ENCODE results near the gene RASSF3.

The RASSF3 gene

DNA sequence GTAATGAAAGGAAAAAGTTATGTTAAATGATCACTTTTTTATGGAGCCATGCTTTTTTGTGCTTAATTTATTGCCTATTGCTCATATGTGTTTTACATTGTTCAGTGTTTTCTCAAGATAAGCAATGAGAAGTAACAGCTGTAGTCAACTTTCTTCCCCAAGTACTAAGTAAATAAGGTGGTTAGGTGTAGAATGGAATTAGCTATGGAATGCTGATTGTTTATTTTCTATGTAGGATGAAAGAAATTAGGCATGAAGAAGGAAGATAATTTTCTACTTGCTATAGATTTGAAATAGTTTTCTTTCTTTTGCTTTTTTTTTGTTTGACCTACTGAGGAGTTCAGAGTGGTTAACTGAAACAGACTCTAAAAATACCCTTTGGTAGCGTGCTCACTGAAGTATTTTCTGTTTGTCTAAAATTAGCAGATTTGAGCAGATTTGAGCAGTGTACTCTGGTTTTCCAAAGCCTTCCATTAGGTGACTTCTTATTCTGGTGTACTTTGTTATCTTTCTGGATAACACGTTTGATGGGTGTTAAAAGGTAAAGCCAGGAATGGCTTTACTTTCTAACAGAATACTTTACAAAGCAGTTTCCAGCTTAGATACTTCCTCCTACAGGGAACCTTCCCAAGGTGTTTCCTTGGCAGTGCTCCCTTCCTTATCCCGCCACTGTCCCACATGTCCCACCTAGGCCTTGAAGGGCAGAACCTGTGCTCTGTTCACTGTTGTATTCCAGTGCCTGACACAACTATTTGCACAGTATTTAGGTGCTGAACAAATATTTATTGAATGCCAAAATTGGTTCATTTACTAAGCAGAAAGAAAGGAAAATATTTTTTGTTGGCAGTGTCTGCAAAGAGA is 56.0 kb downstream of the RASSF3 start:
- Histone ChIP-seq H3K9ac (ENCODE audit: low read depth, low read length, poor library complexity, severe bottlenecking) (peak overlapping the region; percentile 9), H4K20me1 (ENCODE audit: insufficient read depth, low read length, poor library complexity, severe bottlenecking) (no peaks in the 10 kb centered on the region), H3K36me3 (ENCODE audit: insufficient read depth, low read length) (no peaks in the 10 kb centered on the region), H3K27me3 (ENCODE audit: insufficient read depth, low read length, poor library complexity, severe bottlenecking) (no peaks in the 10 kb centered on the region), H3F3A (ENCODE audit: low read depth) (peaks cover 8% of the 10 kb centered on the region), H3K9me3 (ENCODE audit: insufficient read depth, low read depth, low read length) (no peaks in the 10 kb centered on the region), H2AFZ (ENCODE audit: low read length) (no peak overlapping the region), H3K9me2 (replicated peaks; ENCODE audit: low read depth, low read length) (no peaks in the 10 kb centered on the region), H3K4me2 (ENCODE audit: low read depth, low read length, poor library complexity, severe bottlenecking) (peak overlapping the region; percentile 3), H3K79me2 (ENCODE audit: insufficient read depth, low read length) (peaks cover 62% of the 10 kb centered on the region), H3K4me3 (ENCODE audit: low read length, poor library complexity, severe bottlenecking) (no peak overlapping the region), H3K4me1 (ENCODE audit: insufficient read depth, low read length, poor library complexity, severe bottlenecking) (peaks cover 55% of the 10 kb centered on the region)
- no peak for TF ChIP-seq EZH2phosphoT487 (IDR thresholded peaks at IDR 0.05; ENCODE audit: borderline replicate concordance)
- TF ChIP-seq CTCF (conservative IDR thresholded peaks at IDR 0.05; ENCODE audit: low read length) = no peak

- Histone ChIP-seq H3F3A (ENCODE audit: low read depth) (peaks cover 8% of the 10 kb centered on the region), H3K9me2 (replicated peaks; ENCODE audit: low read depth, low read length) (no peaks in the 10 kb centered on the region), H3K79me2 (ENCODE audit: insufficient read depth, low read length) (peaks cover 70% of the 10 kb centered on the region), H3K9me3 (ENCODE audit: insufficient read depth, low read depth, low read length) (no peaks in the 10 kb centered on the region), H2AFZ (ENCODE audit: low read length) (no peak overlapping the region), H4K20me1 (ENCODE audit: insufficient read depth, low read length, poor library complexity, severe bottlenecking) (no peaks in the 10 kb centered on the region), H3K27me3 (ENCODE audit: insufficient read depth, low read length, poor library complexity, severe bottlenecking) (no peaks in the 10 kb centered on the region), H3K4me3 (ENCODE audit: low read length, poor library complexity, severe bottlenecking) (no peak overlapping the region), H3K36me3 (ENCODE audit: insufficient read depth, low read length) (no peaks in the 10 kb centered on the region), H3K9ac (ENCODE audit: low read depth, low read length, poor library complexity, severe bottlenecking) (peak overlapping the region; percentile 19), H3K4me2 (ENCODE audit: low read depth, low read length, poor library complexity, severe bottlenecking) (no peak overlapping the region), H3K4me1 (ENCODE audit: insufficient read depth, low read length, poor library complexity, severe bottlenecking) (peaks cover 64% of the 10 kb centered on the region)
- TF ChIP-seq CTCF (conservative IDR thresholded peaks at IDR 0.05; ENCODE audit: low read length) (no peak), EZH2phosphoT487 (IDR thresholded peaks at IDR 0.05; ENCODE audit: borderline replicate concordance) (no peak)
Measured at GRCh38 chr12:64667793-64668192, 57.5 kb downstream of the RASSF3 start.

DNA sequence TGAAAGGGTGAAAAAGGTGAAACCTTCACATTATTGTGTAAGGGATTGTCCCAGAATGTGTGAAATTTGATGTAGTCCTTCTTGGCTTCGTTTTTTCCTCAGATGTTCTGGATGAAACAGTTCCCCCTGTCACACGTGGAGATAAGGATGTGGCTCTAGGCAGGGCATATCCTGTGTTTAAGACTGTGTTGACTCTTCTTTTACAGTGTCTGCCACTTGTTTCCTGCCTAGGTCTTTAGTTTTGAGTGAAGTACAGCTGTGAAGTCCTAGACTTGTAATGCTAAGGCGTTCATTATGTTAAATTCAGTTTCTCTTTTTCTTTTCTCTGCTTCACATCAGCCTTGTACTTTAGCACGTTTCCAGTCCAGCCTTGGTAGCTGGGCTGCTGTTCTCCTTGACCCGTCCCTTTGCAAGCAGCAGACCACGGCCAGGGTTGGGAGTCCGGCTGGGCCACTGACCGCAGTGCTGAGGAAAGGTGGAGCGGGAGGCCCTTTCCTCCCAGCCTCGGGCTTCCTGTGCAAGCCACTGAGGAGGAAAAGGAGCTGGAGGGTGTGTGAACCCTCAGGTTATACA is 59.1 kb downstream of the RASSF3 start:
- Histone ChIP-seq H3K4me2 (ENCODE audit: low read depth, low read length, poor library complexity, severe bottlenecking) (peak overlapping the region; percentile 90), H3F3A (ENCODE audit: low read depth) (peaks cover 8% of the 10 kb centered on the region), H3K4me3 (ENCODE audit: low read length, poor library complexity, severe bottlenecking) (peak overlapping the region; percentile 73), H3K9me3 (ENCODE audit: insufficient read depth, low read depth, low read length) (no peaks in the 10 kb centered on the region), H3K4me1 (ENCODE audit: insufficient read depth, low read length, poor library complexity, severe bottlenecking) (peaks cover 80% of the 10 kb centered on the region), H3K36me3 (ENCODE audit: insufficient read depth, low read length) (no peaks in the 10 kb centered on the region), H2AFZ (ENCODE audit: low read length) (peak overlapping the region; percentile 49), H3K27me3 (ENCODE audit: insufficient read depth, low read length, poor library complexity, severe bottlenecking) (no peaks in the 10 kb centered on the region), H4K20me1 (ENCODE audit: insufficient read depth, low read length, poor library complexity, severe bottlenecking) (no peaks in the 10 kb centered on the region), H3K9ac (ENCODE audit: low read depth, low read length, poor library complexity, severe bottlenecking) (peak overlapping the region; percentile 69), H3K9me2 (replicated peaks; ENCODE audit: low read depth, low read length) (no peaks in the 10 kb centered on the region), H3K79me2 (ENCODE audit: insufficient read depth, low read length) (peaks cover 81% of the 10 kb centered on the region)
- no peak for TF ChIP-seq EZH2phosphoT487 (IDR thresholded peaks at IDR 0.05; ENCODE audit: borderline replicate concordance)
- no peak for TF ChIP-seq CTCF (conservative IDR thresholded peaks at IDR 0.05; ENCODE audit: low read length)
